HEK293T (cell line): Measurements from ENCODE around the gene FAM53B.

ENCODE experiments used
- BHLHE40 ChIP-seq: fragments of 450-650 bp; IDR thresholded peaks from 2 replicates; pipeline ENCODE4 v1.6.1; 2016; ENCODE audit warnings: mild to moderate bottlenecking, moderate library complexity, borderline replicate concordance
- FOXM1 ChIP-seq: fragments of 450-650 bp; IDR thresholded peaks from 2 replicates; pipeline ENCODE4 v1.6.1; 2017; ENCODE audit warnings: mild to moderate bottlenecking, borderline replicate concordance
- PKNOX1 ChIP-seq: fragments of 450-650 bp; IDR thresholded peaks from 2 replicates; pipeline ENCODE4 v1.6.1; 2016
- SP1 ChIP-seq: fragments of 450-650 bp; IDR thresholded peaks from 2 replicates; pipeline ENCODE4 v1.6.1; 2017
- TARDBP ChIP-seq: fragments of 450-650 bp; IDR thresholded peaks from 2 replicates; pipeline ENCODE4 v1.6.1; 2016
- ZNF384 ChIP-seq: fragments of 450-650 bp; IDR thresholded peaks from 2 replicates; pipeline ENCODE4 v1.6.1; 2016

DNA sequence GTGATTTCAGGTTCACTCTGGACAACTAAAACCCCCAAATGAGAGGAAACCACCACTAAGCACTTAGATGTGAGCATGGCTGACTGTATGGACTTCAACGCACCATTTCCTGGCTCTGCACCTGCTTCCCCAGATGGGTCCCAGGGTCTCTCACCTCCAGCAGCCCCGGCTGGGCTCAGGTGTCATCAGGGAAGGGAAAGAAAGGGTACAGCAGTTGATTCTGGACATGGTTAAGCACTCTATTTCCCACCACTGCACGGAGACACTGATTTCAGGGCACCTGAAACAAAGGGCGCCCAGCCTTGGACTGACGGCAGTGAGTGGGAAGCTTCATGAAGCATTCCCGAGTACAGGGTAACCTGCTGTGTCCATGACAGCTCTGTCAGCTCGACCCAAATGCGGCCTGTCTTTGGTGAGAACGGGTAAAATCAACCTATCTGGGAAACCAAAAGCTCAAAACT lies 19.0 kb downstream of the FAM53B start:
- TF ChIP-seq SP1 (no peak), TARDBP (no peak), FOXM1 (no peak), BHLHE40 (no peak), PKNOX1 (no peak), ZNF384 (no peak)
